ENCODE data around the gene NCBP2L. TPM values are rescaled to one million over a fixed set of nuclear protein-coding genes. Genes with fewer than 3 reads are reported as not detected.

Gene NCBP2L
- total RNA-seq, 1 donor from 2014 or later, result not detected

GRCh38 chrX:107842715-107843400, 65.3 kb downstream of the NCBP2L start:
- TF ChIP-seq CTCF (IDR thresholded peaks at IDR 0.05; ENCODE audit: insufficient read depth, low read length, severe bottlenecking), result no peak
- no peak for DNase-seq (ENCODE audit: low read depth)
- Histone ChIP-seq H3K4me3 (ENCODE audit: low read depth, low read length) (no peak overlapping the region), H3K36me3 (ENCODE audit: control insufficient read depth, insufficient read depth, low read length) (peaks cover 2% of the 10 kb centered on the region), H3K27me3 (ENCODE audit: control insufficient read depth, insufficient read depth, low read length) (no peaks in the 10 kb centered on the region)
- no peak for FAIRE-seq

Other genes with a start within 250 kb of the NCBP2L start
- gene PRPS1, start 149.2 kb upstream of the NCBP2L start, total RNA-seq, result 11.8 and 15.0 TPM in 2 replicates
- gene TSC22D3, start 1.9 kb upstream of the NCBP2L start, total RNA-seq, result 83.5 and 84.7 TPM in 2 replicates
- gene MID2, start 48.1 kb downstream of the NCBP2L start, total RNA-seq, result 21.9 and 28.8 TPM in 2 replicates
- gene TEX13B, start 204.6 kb downstream of the NCBP2L start, total RNA-seq, result not detected in 2 replicates